ENCODE data around the gene GLRA1.

The GLRA1 gene

DNA sequence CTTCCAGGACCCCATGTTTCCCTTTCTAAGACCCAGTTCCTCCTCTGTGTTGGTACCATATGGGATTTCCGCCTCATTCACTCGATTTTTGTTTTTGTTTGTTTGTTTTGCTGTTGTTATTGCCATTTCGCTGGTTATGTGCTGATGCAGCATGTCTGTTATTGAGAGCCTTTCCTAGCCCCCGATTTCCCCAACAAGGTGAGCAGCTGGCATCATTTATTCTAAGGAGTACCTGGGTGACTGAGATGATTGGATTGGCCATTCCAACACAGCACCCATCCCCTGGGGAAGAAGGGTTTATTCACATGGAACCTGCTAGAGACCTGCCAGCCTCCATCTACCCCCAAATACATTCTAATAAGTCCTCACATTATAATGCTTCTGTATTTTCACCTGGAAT lies 2.7 kb downstream of the GLRA1 start:
- TF ChIP-seq, protein P1, sequence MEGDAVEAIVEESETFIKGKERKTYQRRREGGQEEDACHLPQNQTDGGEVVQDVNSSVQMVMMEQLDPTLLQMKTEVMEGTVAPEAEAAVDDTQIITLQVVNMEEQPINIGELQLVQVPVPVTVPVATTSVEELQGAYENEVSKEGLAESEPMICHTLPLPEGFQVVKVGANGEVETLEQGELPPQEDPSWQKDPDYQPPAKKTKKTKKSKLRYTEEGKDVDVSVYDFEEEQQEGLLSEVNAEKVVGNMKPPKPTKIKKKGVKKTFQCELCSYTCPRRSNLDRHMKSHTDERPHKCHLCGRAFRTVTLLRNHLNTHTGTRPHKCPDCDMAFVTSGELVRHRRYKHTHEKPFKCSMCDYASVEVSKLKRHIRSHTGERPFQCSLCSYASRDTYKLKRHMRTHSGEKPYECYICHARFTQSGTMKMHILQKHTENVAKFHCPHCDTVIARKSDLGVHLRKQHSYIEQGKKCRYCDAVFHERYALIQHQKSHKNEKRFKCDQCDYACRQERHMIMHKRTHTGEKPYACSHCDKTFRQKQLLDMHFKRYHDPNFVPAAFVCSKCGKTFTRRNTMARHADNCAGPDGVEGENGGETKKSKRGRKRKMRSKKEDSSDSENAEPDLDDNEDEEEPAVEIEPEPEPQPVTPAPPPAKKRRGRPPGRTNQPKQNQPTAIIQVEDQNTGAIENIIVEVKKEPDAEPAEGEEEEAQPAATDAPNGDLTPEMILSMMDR (conservative IDR thresholded peaks at IDR 0.05; ENCODE audit: low read length), result no peak
- no peak for DNase-seq (ENCODE audit: low read depth)
- H3K4me3 ChIP-seq (ENCODE audit: low read length), result no peak overlapping the region

GRCh38 chr5:151917904-151918303 lies 6.7 kb downstream of the GLRA1 start:
- TF ChIP-seq, protein P1 (conservative IDR thresholded peaks at IDR 0.05; ENCODE audit: low read length), result no peak
- DNase-seq (ENCODE audit: low read depth), result no peak
- no peak overlapping the region for H3K4me3 ChIP-seq (ENCODE audit: low read length)

- H3K4me3 ChIP-seq (ENCODE audit: low read length), result no peak overlapping the region
- TF ChIP-seq, protein P1 (conservative IDR thresholded peaks at IDR 0.05; ENCODE audit: low read length), result no peak
- no peak for DNase-seq (ENCODE audit: low read depth)
Observed at GRCh38 chr5:151913425-151913824, 11.2 kb downstream of the GLRA1 start.

DNA sequence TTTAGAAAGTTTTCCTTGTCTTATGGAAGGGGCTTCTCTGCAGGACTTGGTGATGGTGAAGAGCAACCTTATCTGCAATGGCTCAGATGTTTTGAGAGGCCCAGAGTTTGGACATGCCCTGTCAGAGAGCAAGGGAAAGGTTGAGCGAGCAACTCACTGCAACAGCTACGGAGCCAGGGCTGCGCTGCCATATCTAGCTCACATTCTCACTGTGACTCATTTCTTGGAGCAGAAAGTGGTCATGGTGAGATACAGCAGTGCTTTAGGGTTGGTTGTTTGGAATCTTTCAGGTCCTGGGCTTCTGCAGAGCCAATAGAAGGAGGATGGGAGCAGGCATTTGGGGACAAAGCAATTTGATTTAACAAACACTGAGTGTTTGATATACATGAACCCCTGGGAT lies 12.3 kb downstream of the GLRA1 start:
- no peak for DNase-seq (ENCODE audit: low read depth)
- no peak overlapping the region for H3K4me3 ChIP-seq (ENCODE audit: low read length)
- TF ChIP-seq, protein P1 (conservative IDR thresholded peaks at IDR 0.05; ENCODE audit: low read length), result no peak

GRCh38 chr5:151911011-151911410 lies 13.6 kb downstream of the GLRA1 start:
- DNase-seq (ENCODE audit: low read depth), result no peak
- TF ChIP-seq, protein P1 (conservative IDR thresholded peaks at IDR 0.05; ENCODE audit: low read length), result no peak
- no peak overlapping the region for H3K4me3 ChIP-seq (ENCODE audit: low read length)

DNA sequence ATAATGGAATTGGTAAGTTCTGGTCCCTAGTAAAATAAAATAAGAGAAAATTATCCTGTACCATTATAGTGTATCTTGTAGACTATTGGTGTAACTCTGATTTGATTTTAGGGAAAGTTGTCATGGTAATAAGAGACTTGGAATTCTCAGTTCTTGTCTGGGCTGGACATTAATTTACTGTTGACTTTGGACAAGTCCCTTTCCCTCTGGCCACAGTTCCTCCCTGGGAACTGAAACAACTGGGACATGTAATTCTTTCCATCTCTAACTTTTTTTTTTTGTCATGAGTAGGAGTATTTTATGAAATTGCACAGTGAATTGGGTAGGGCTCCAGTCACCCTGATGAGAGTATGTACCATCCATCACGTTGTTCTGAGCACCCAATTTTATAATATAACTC lies 15.0 kb downstream of the GLRA1 start:
- H3K4me3 ChIP-seq (ENCODE audit: low read length), result no peak overlapping the region
- TF ChIP-seq, protein P1 (conservative IDR thresholded peaks at IDR 0.05; ENCODE audit: low read length), result no peak
- no peak for DNase-seq (ENCODE audit: low read depth)

- TF ChIP-seq, protein P1 (conservative IDR thresholded peaks at IDR 0.05; ENCODE audit: low read length), result no peak
- peak; percentile 27 for DNase-seq (ENCODE audit: low read depth)
- H3K4me3 ChIP-seq (ENCODE audit: low read length), result no peak overlapping the region
Observed at GRCh38 chr5:151906246-151906645, 18.4 kb downstream of the GLRA1 start.
